Type B pancreatic cell (in vitro differentiated cells): ENCODE measurements around the gene TBXAS1. TPM values are rescaled to one million over a fixed set of nuclear protein-coding genes. Genes with fewer than 3 reads are reported as not detected.

Experiments
- DNase-seq: peaks from one replicate; pipeline ENCODE4 v3.0.0; 2021; ENCODE audit warnings: mixed read lengths; ENCODE audit not compliant: unreplicated experiment; ENCODE audit errors: extremely low spot score
- H3K27ac Mint-ChIP-seq: 2 replicates; pipeline ENCODE4 v1.8.0; 2021; ENCODE audit warnings: mild to moderate bottlenecking, mixed read lengths
- H3K27me3 Mint-ChIP-seq: 2 replicates; pipeline ENCODE4 v1.8.0; 2021; ENCODE audit warnings: mixed read lengths
- H3K36me3 Mint-ChIP-seq: 2 replicates; pipeline ENCODE4 v1.8.0; 2021; ENCODE audit warnings: mixed read lengths
- H3K4me1 Mint-ChIP-seq: one replicate; pipeline ENCODE4 v1.8.0; 2021; ENCODE audit warnings: mixed read lengths; ENCODE audit not compliant: unreplicated experiment
- H3K4me3 Mint-ChIP-seq: 2 replicates; pipeline ENCODE4 v1.8.0; 2021; ENCODE audit warnings: mild to moderate bottlenecking, mixed read lengths
- H3K9me3 Mint-ChIP-seq: 2 replicates; pipeline ENCODE4 v1.8.0; 2021; ENCODE audit warnings: mixed read lengths
- total RNA-seq: library from RNA; stranded (reverse); gene quantifications from 2 replicates; pipeline ENCODE4 v1.2.1, GENCODE V29; 2021; ENCODE audit warnings: low replicate concordance
- TF ChIP-seq, protein P1 (sequence below): fragments of 200-600 bp; sonication (generic); conservative IDR thresholded peaks from 2 replicates; pipeline ENCODE4 v1.5.0; 2021; ENCODE audit warnings: antibody characterized with exemption, mild to moderate bottlenecking

Gene TBXAS1
- total RNA-seq, 1 donor from 2014 or later, result 5.8 TPM

DNA sequence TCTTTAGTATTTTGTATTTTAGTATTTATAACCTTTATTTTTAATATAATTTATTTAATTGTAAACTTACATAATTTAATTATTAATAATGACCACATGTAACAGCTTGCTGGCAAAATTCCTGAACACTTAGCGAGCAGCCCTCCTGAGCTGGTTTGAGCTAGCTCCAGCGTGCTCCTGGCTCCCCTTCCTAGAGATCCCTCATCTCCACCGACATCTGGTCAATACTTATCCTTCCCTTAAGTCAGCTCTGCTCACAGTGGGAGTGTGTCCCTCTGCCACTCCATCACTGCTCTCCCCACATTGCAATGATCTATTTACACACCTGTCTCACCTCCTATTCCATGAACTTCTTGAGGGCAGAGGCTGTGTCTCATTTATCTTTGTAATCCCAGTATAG lies 20.6 kb upstream of the TBXAS1 start:
- peaks cover 3% of the 10 kb centered on the region for H3K4me1 Mint-ChIP-seq
- H3K27me3 Mint-ChIP-seq, result peaks cover 18% of the 10 kb centered on the region
- no peaks in the 10 kb centered on the region for H3K36me3 Mint-ChIP-seq
- no peak overlapping the region for H3K27ac Mint-ChIP-seq
- TF ChIP-seq, protein P1, sequence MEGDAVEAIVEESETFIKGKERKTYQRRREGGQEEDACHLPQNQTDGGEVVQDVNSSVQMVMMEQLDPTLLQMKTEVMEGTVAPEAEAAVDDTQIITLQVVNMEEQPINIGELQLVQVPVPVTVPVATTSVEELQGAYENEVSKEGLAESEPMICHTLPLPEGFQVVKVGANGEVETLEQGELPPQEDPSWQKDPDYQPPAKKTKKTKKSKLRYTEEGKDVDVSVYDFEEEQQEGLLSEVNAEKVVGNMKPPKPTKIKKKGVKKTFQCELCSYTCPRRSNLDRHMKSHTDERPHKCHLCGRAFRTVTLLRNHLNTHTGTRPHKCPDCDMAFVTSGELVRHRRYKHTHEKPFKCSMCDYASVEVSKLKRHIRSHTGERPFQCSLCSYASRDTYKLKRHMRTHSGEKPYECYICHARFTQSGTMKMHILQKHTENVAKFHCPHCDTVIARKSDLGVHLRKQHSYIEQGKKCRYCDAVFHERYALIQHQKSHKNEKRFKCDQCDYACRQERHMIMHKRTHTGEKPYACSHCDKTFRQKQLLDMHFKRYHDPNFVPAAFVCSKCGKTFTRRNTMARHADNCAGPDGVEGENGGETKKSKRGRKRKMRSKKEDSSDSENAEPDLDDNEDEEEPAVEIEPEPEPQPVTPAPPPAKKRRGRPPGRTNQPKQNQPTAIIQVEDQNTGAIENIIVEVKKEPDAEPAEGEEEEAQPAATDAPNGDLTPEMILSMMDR, result no peak
- no peaks in the 10 kb centered on the region for H3K9me3 Mint-ChIP-seq
- no peak for DNase-seq
- no peak overlapping the region for H3K4me3 Mint-ChIP-seq

- Mint-ChIP-seq H3K27me3 (peaks cover 20% of the 10 kb centered on the region), H3K4me1 (peaks cover 3% of the 10 kb centered on the region), H3K9me3 (no peaks in the 10 kb centered on the region), H3K27ac (no peak overlapping the region), H3K36me3 (no peaks in the 10 kb centered on the region), H3K4me3 (no peak overlapping the region)
- TF ChIP-seq, protein P1, result no peak
- no peak for DNase-seq
Measured at GRCh38 chr7:139808846-139809442, 20.1 kb upstream of the TBXAS1 start.

GRCh38 chr7:139811066-139811465 lies 18.0 kb upstream of the TBXAS1 start:
- Mint-ChIP-seq H3K4me1 (peaks cover 3% of the 10 kb centered on the region), H3K9me3 (peaks cover 3% of the 10 kb centered on the region), H3K27ac (no peak overlapping the region), H3K36me3 (no peaks in the 10 kb centered on the region), H3K4me3 (no peak overlapping the region), H3K27me3 (peaks cover 24% of the 10 kb centered on the region)
- TF ChIP-seq, protein P1, result no peak
- DNase-seq, result no peak

- Mint-ChIP-seq H3K4me3 (no peak overlapping the region), H3K27me3 (peaks cover 30% of the 10 kb centered on the region), H3K27ac (no peak overlapping the region), H3K36me3 (no peaks in the 10 kb centered on the region), H3K4me1 (peaks cover 3% of the 10 kb centered on the region), H3K9me3 (peaks cover 4% of the 10 kb centered on the region)
- DNase-seq, result no peak
- TF ChIP-seq, protein P1, result no peak
Measured at GRCh38 chr7:139813151-139813550, 15.9 kb upstream of the TBXAS1 start.

DNA sequence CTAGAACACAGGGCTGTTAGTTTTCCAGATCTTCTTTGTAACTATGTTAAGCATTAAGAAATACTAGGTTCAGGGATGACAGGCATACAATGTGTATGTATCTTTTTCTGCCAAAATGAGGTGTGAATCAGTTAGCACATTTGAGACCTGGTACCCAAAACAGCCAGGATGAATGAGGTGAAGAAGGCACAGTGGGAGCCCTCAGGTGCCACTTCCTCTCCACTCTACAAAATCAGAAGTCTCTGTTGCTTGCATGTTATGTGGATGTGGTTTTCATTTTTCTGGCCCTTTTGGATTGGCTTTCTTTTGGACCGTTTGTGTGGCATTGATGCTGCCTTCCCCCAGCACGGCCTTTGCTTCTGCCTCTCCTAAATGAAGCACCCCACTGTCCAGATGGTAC lies 15.4 kb upstream of the TBXAS1 start:
- Mint-ChIP-seq H3K4me1 (peaks cover under 1% of the 10 kb centered on the region), H3K27ac (no peak overlapping the region), H3K36me3 (no peaks in the 10 kb centered on the region)

More for the DNA sequence above, 15.4 kb upstream of the TBXAS1 start:
- Mint-ChIP-seq H3K4me3 (no peak overlapping the region), H3K27me3 (peaks cover 27% of the 10 kb centered on the region), H3K9me3 (peaks cover 4% of the 10 kb centered on the region)
- DNase-seq, result no peak
- TF ChIP-seq, protein P1, result no peak
